ENCODE results near the gene JAM2. TPM values are rescaled to one million over a fixed set of nuclear protein-coding genes. Genes with fewer than 3 reads are reported as not detected.
A peak's percentile ranks its signal among the peaks of the same experiment; 100 is the strongest.

JAM2 gene
- total and polyA plus RNA-seq, 11 donors, result 12.5 to 55.7 (median 19.2) TPM

DNA sequence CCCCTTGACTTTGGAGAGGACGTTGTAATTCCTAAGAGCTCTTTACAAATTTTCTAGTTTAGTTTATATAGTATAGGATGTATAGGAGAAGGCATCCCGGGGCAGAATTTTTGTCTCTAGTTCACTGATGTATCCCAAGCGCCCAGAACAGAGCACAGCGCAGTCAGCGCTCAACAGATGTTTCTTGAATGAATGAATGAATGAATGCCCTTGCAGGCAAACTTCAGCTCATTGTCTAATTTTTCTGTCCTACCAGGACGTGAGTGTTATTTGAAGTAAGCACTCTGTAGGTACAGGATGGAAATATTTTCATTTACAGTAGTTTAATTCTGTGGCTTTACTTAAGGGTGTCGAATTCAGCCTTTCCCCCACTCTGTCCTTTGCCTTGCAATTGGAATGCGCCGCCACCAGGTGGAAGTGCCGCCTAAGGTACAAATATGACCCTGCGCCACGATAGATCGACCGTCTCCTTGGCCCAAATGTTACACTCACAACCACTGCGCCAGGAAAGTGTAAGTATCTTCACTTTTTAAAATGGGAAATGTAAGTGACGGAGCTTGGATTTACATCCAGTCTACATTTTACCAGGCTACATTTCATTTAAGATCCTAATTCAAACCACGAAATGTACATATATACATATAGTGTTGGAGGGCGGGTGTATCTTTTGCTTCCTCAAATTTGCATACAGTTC lies 30.9 kb upstream of the JAM2 start:
- ATAC-seq, result peak; percentile 91 to 95 (median 94)
- intact Hi-C loops (cut with DNase I), result loop anchor here (1.0 to 10.0 kb wide), 14 partner anchors 31 to 1107 kb away; partner anchors contain the start of genes JAM2 (in 6 of the 10), ATP5PF (in 3 of the 10) and GABPA (in 3 of the 10)
- Histone ChIP-seq H3K36me3 (peaks cover 0 to 28% (median 23%) of the 10 kb centered on the region in 9 donors), H3K4me3 (peak overlapping the region; percentile 60 to 92 (median 80)), H3K4me1 (peaks cover 0 to 32% (median 20%) of the 10 kb centered on the region in 12 donors), H3K9me3 (no peaks in the 10 kb centered on the region), H3K27ac (peak overlapping the region in 9 of 12 donors; percentile 14 to 91 (median 82)), H3K27me3 (no peaks in the 10 kb centered on the region)
- TF ChIP-seq POLR2A (IDR thresholded peaks at IDR 0.05), result no peak
- TF ChIP-seq, protein P1, sequence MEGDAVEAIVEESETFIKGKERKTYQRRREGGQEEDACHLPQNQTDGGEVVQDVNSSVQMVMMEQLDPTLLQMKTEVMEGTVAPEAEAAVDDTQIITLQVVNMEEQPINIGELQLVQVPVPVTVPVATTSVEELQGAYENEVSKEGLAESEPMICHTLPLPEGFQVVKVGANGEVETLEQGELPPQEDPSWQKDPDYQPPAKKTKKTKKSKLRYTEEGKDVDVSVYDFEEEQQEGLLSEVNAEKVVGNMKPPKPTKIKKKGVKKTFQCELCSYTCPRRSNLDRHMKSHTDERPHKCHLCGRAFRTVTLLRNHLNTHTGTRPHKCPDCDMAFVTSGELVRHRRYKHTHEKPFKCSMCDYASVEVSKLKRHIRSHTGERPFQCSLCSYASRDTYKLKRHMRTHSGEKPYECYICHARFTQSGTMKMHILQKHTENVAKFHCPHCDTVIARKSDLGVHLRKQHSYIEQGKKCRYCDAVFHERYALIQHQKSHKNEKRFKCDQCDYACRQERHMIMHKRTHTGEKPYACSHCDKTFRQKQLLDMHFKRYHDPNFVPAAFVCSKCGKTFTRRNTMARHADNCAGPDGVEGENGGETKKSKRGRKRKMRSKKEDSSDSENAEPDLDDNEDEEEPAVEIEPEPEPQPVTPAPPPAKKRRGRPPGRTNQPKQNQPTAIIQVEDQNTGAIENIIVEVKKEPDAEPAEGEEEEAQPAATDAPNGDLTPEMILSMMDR (IDR thresholded peaks at IDR 0.05), result peak; percentile 87 to 97 (median 94)
- 4 to 9% (median 8%) methylated on average over 18 of the region's 18 CpGs for WGBS, 4 donors
- DNase-seq, result peak; percentile 81 to 89 (median 83)

DNA sequence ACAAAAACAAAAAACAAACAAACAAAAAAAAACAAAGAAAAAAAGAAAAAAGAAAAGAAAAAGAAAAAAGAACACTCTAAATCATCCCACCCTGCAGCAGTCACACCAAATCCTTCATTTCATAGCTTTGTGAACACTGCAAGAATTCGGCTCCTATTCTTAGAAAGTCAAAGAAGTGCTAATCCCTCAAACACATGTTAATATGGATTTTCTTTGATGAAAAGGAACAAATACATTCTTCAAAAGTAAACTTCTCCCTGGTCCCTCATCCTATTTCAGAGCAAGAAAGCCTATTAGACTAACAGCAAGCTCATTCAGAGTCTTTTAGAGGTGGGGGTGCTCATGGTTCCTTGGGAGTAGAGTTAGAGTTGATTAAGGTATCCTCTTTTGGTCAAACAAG lies 24.6 kb upstream of the JAM2 start:
- DNase-seq, result no peak
- Histone ChIP-seq H3K27me3 (no peaks in the 10 kb centered on the region), H3K36me3 (no peaks in the 10 kb centered on the region), H3K27ac (no peak overlapping the region), H3K9me3 (no peaks in the 10 kb centered on the region), H3K4me1 (peaks cover 0 to 6% (median 0%) of the 10 kb centered on the region in 12 donors), H3K4me3 (no peak overlapping the region)
- intact Hi-C loops (cut with DNase I), result no loop called here
- ATAC-seq, result no peak
- WGBS, 4 donors, result 95 to 100% (median 96%) methylated on average over 1 of the region's 1 CpG
- TF ChIP-seq, protein P1 (IDR thresholded peaks at IDR 0.05), result no peak
- no peak for TF ChIP-seq POLR2A (IDR thresholded peaks at IDR 0.05)

DNA sequence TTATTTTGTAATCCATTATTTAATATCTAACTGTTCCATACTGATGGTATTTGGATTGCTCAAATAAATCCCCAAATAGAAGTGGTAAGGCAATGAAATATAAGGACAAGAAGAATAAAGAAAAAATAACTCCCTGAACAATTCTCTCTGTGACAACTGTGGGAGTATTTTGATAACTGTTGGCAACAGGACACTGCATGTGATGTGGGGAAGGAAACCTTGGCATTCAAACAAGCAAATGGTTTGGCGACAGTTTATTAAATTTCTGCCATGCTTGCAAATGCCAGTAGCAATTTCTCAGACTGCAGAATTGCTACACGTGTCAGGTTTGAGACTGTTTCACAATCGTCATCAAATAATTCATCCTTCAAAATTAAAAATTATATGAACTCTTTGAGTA lies 23.2 kb upstream of the JAM2 start:
- ATAC-seq (peak in 2 of 4 donors; percentile 66 to 75), DNase-seq (no peak)
- intact Hi-C loops (cut with DNase I), result loop anchor here in 1 of 10 donors (1.0 kb wide), 1 partner anchor 26 kb away; no protein-coding TSS in a partner anchor
- WGBS, 4 donors, result 43 to 67% (median 48%) methylated on average over 3 of the region's 3 CpGs
- H3K27ac ChIP-seq, result peak overlapping the region in 6 of 12 donors; percentile 1 to 51 (median 28)
- H3K4me3 ChIP-seq, result no peak overlapping the region
- TF ChIP-seq, protein P1 (IDR thresholded peaks at IDR 0.05), result no peak
- TF ChIP-seq POLR2A (IDR thresholded peaks at IDR 0.05), result no peak
- no peaks in the 10 kb centered on the region for H3K27me3 ChIP-seq
- no peaks in the 10 kb centered on the region for H3K9me3 ChIP-seq
- H3K36me3 ChIP-seq, result no peaks in the 10 kb centered on the region
- H3K4me1 ChIP-seq, result peaks cover 0 to 6% (median 0%) of the 10 kb centered on the region in 12 donors

DNA sequence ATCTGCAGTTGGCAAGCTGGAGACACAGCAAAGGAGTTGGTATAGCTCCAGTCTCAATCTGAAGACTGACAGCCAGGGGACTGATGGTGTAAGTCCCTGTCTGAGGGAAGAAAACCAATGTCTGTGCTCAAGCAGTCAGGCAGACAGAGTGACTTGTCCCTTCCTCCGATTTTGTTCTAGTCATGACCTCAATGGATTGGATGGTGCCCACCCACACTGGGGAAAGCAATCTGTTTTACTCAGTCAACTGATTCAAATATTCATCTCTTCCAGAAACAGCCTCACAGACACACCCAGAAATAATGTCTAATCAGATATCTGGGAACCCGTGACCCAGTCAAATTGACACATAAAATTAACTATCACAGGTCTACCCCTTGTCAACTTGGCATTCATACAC lies 19.9 kb upstream of the JAM2 start:
- no peak for ATAC-seq
- Histone ChIP-seq H3K4me1 (peaks cover 0 to 6% (median 0%) of the 10 kb centered on the region in 12 donors), H3K9me3 (no peaks in the 10 kb centered on the region), H3K27me3 (no peaks in the 10 kb centered on the region), H3K36me3 (no peaks in the 10 kb centered on the region), H3K27ac (no peak overlapping the region), H3K4me3 (no peak overlapping the region)
- intact Hi-C loops (cut with DNase I), result no loop called here
- WGBS, 4 donors, result 62 to 77% (median 73%) methylated on average over 2 of the region's 2 CpGs
- TF ChIP-seq, protein P1 (IDR thresholded peaks at IDR 0.05), result no peak
- TF ChIP-seq POLR2A (IDR thresholded peaks at IDR 0.05), result no peak
- no peak for DNase-seq

Data from heart left ventricle (tissue), 16 donors.